Measurements from ENCODE around the gene MAML3.

MAML3 gene

DNA sequence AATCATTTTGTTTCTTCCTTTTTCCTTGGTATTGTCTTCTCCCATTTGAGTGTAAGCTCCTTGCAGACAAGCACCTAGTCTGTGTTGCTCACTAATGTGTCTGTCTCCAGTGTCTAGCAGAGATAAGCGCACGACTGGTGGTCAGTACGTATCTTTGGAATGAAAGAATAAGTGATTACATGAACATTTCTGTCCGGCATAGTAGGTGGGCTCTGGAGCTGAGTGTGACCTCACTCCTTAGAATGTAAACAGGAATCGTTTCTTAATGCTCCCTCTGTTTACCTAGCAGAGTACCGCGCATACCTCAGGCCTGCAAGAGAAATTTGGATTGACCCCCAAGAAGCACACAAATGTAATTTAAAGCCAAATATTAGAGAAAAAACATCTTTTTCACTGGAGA, 235.4 kb downstream of the MAML3 start:
- DNase-seq: no peak

DNA sequence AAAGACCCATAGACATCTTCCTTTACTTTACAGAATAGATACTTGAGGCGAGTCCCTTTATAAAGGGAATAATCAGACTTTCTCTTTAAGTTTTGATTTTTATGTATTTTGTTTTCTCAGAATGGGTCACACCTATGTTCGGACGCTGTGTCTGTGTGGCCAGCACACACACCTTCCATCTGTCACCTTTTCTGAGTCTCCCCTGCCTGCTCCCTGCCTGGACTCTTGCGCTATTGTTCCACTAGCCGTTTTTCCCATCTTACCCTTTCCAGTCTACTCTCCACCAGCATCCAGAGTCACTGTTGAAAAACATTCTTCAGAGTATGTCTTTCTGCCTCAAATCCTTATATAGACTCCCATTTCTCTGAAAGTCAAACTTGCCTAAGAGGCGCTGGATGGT, 236.1 kb downstream of the MAML3 start:
- no peak for DNase-seq

DNA sequence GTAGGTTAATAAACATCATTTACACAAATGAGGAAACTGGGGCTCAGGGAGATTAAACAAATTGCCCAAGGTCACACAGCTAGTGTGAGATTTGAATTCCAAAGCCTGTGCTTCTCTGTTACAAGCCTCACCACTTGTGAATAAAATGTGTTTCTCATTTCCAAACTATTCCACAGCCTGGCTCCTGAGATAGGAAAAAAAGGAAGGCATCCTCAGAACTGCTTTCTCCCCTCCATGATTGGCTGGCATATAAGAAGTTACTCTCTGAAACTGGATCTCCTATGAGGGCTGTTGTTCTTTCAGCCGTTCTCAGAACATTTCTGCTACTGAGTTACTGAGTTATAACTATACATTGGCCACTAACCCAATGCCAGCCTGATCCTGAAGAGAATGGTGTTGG, 237.9 kb downstream of the MAML3 start:
- DNase-seq: no peak

DNA sequence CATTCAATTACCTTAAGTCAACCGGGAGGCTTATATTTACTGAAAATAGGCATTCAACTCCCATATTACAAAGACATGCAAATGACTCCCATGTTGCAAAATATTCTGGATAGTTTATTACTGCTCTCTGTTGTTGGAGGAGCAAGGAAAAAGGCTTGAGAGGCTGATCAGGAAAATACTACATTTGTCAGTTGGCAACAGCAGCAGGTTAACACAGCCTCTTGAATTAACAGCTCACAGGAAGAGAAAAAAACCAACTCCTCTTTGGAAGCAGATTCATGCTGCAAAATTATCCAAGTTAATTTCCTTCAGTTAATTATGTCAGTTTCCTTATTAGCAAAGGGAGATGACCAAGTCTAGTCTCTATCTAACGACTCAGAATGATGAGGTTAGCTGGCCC, 238.9 kb downstream of the MAML3 start:
- no peak for DNase-seq

- no peak for DNase-seq
Measured at GRCh38 chr4:139913995-139914598, 239.9 kb downstream of the MAML3 start.

- DNase-seq: no peak
Measured at GRCh38 chr4:139913398-139913990, 240.5 kb downstream of the MAML3 start.

- DNase-seq: no peak
Measured at GRCh38 chr4:139912445-139912844, 241.5 kb downstream of the MAML3 start.

DNA sequence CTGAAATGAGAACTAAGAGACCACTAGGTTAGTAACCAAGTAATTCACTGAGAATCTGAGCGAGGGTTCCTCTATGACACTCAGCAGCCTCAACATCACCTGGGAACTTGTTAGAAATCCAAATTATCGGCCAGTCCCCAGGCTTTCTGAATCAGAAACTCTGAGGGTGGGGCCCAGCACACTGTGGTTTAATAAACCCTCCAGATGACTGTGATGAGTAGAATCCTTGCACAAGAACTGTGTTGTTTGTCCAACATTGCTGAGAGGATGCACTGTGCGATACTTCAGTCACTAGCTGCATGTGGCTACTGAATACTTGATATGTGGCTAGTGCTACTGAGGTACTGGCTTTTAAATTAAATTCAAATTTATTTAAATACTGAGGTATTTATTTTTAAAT, 243.9 kb downstream of the MAML3 start:
- no peak for DNase-seq

GRCh38 chr4:139908636-139909437, 245.1 kb downstream of the MAML3 start:
- no peak for DNase-seq

DNA sequence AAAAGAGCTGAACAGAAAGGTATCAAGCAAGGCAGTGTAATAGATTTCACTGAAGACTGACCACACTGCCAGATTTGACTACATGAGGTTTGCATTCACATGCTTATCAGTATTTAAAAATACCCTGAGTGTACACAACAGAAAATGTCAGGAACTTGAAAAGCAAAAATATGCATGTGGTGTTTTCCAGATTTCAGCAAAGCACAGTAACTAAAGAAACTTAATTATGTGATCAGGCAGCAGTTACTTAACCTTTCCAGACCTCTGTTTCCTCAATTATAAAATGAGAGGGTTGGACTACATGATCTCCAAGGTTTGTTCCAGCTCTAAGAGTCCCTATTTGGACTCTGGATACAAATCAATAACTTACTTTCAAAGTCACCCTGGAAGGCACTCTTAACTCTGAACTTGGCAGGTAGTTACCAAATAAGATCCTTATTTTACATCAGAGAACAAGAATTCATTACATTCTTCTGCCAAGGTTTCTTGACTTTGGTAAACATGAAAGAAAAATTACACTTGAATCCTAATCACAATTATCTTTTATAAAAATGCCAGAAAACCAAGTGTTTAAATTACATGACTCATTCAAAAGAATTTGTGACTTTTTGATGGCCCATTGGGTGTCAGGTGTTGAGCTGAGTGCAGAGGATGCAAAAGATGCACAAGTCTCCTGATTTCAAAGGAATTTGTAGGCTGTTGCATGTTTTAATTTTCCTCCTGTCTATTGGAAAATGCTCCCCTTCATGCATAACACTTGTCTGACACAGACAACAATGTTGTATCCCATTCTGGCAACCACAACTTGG, 246.8 kb downstream of the MAML3 start:
- no peak for DNase-seq

DNA sequence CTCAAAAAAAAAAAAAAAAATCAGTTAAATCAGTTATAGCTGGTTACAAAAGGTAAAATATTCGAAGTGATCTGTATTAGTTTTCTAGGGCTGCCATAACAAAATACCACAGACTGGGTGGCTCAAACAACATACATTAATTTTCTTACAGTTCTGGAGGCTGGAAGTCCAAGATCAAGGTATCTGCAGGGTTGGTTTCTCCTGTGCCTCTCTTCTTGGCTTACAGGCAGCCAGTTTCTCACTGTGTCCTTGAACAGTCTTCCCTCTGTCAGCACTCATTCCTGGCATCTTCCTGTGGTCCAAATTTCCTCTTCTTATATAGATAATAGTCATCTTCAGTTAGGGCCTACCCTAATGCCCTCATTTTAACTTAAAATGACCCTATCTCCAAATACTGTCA, 248.5 kb downstream of the MAML3 start:
- no peak for DNase-seq

- DNase-seq: no peak
Measured at GRCh38 chr4:139904406-139904805, 249.6 kb downstream of the MAML3 start.

DNA sequence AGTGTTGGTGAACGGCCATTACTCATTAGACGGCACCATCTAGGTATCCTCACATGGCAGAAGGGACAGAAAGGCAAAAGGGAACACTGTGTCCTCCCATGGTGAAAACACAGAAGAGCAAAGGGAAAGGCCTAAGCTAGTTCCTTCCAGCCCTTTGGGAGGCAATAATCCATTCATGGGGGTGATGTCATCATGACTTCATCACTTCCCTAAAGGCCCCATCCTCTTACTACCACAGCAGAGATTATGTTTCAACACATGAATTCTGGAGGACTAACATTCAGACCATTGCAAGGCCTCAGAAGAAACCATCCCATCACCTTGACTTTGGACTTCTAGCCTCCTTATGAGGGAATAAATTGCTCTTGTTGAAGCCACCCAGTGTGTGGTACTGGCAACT, 250.1 kb downstream of the MAML3 start:
- no peak for DNase-seq

GRCh38 chr4:139902321-139903320, 251.4 kb downstream of the MAML3 start:
- no peak for DNase-seq

GRCh38 chr4:139901531-139902320, 252.3 kb downstream of the MAML3 start:
- no peak for DNase-seq

- no peak for DNase-seq
Measured at GRCh38 chr4:139900964-139901376, 253.0 kb downstream of the MAML3 start.

- no peak for DNase-seq
Measured at GRCh38 chr4:139899346-139899745, 254.6 kb downstream of the MAML3 start.

DNA sequence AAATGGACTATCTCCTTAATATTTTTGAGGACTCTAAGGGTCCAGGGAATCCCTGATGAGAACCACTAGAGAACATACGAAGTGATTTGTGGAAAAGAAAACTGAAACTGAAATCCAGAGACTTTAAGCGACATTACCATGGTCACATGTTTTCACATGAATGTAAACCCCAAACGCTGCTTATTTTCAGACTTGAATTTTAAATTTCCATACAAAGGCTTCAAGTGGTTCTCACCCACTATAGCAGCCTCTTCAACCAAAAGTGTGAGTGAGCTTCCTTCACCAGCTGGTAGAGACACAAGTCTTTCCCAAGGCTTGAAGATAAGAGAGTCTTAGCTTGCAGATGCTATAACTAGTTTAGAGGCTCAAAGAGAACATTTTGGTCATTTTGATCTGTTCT, 255.7 kb downstream of the MAML3 start:
- no peak for DNase-seq

- DNase-seq: no peak
Measured at GRCh38 chr4:139896091-139896604, 257.8 kb downstream of the MAML3 start.

- DNase-seq: no peak
Measured at GRCh38 chr4:139893801-139894200, 260.2 kb downstream of the MAML3 start.
